Endothelial cell of umbilical vein (primary cell): Measurements from ENCODE around the gene TRIM3. TPM values are rescaled to one million over a fixed set of nuclear protein-coding genes. Genes with fewer than 3 reads are reported as not detected.

Experiments
- BruUV-seq: library from RNA; stranded (reverse); fragments of 400-500 nt; replicated peaks from 2 replicates; lab custom pipeline; 2021; lab: Mats Ljungman, UMichigan
- CTCF ChIA-PET: fragments of 300-600, 350-600 bp; sonication (Branson Sonifier 250); formaldehyde crosslinking; loops from one replicate; lab custom pipeline; 2021; ENCODE audit warnings: antibody characterized with exemption, inconsistent platforms; lab: Charles Lee
- POLR2A ChIA-PET: fragments of 300-600, 350-600 bp; sonication (Branson Sonifier 250); formaldehyde crosslinking; loops from one replicate; lab custom pipeline; 2021; ENCODE audit warnings: antibody characterized with exemption, inconsistent platforms; lab: Charles Lee
- DNase-seq: peaks from one replicate; pipeline ENCODE4 v3.0.0-alpha.2; 2011; ENCODE audit warnings: low read depth, low spot score
- FAIRE-seq: peaks from 2 replicates; lab custom pipeline; 2011; peaks lifted over from hg19 to GRCh38; lab: Jason Lieb, UNC
- H2AFZ ChIP-seq: 2 replicates; pipeline ENCODE4 v1.6.0; 2012; ENCODE audit warnings: low read depth, low read length, control low read depth, inconsistent platforms
- H3K27ac ChIP-seq: 2 replicates; pipeline ENCODE4 v1.5.1; 2011; ENCODE audit warnings: low read depth, mild to moderate bottlenecking, control low read depth, low read length, moderate library complexity; ENCODE audit not compliant: insufficient read depth
- H3K27me3 ChIP-seq, 2 experiments: 2 replicates each; pipeline versions ENCODE4 v1.6.0 to v1.6.1; 2011; ENCODE audit warnings: low read length in 2 of 2, mixed read lengths in 1 of 2; ENCODE audit not compliant: control insufficient read depth in 2 of 2, insufficient read depth in 2 of 2
- H3K36me3 ChIP-seq, 2 experiments: 2 replicates in 1 of 2; 3 replicates in 1 of 2; pipeline ENCODE4 v1.5.1; 2011; ENCODE audit warnings: low read length in 2 of 2, mild to moderate bottlenecking in 1 of 2, moderate library complexity in 1 of 2; ENCODE audit not compliant: control insufficient read depth in 2 of 2, insufficient read depth in 2 of 2; ENCODE audit errors: extremely low read depth in 1 of 2
- H3K4me1 ChIP-seq: 3 replicates; pipeline ENCODE4 v1.5.1; 2011; ENCODE audit warnings: mild to moderate bottlenecking, low read length; ENCODE audit not compliant: control insufficient read depth, insufficient read depth; ENCODE audit errors: extremely low read depth
- H3K4me2 ChIP-seq: 2 replicates; pipeline ENCODE4 v1.6.1; 2011; ENCODE audit warnings: low read length, control low read depth, mixed read lengths; ENCODE audit not compliant: insufficient read depth
- H3K4me3 ChIP-seq, 3 experiments: fragments of 200-600 bp in 1 of 3; sonication (generic), shearing (Covaris generic) in 1 of 3; replicated peaks in 1 of 3; 2 replicates each; pipeline ENCODE4 v1.5.1; 2011 to 2016; ENCODE audit warnings: control low read depth in 3 of 3, low read length in 3 of 3, mild to moderate bottlenecking in 2 of 3, inconsistent platforms in 1 of 3, low read depth in 1 of 3, moderate library complexity in 1 of 3; ENCODE audit not compliant: insufficient read depth in 1 of 3
- H3K79me2 ChIP-seq: 2 replicates; pipeline ENCODE4 v1.6.0; 2012; ENCODE audit warnings: low read length, inconsistent platforms; ENCODE audit not compliant: control insufficient read depth, insufficient read depth
- H3K9ac ChIP-seq: replicated peaks from 2 replicates; pipeline ENCODE3; 2011; ENCODE audit warnings: low read length, control low read depth; ENCODE audit not compliant: insufficient read depth; ENCODE audit errors: extremely low read depth
- H3K9me1 ChIP-seq: replicated peaks from 3 replicates; pipeline ENCODE4 v1.6.0; 2011; ENCODE audit warnings: mild to moderate bottlenecking, low read length; ENCODE audit not compliant: control insufficient read depth, insufficient read depth; ENCODE audit errors: extremely low read depth
- H3K9me3 ChIP-seq: replicated peaks from 2 replicates; pipeline ENCODE4 v1.5.1; 2012; ENCODE audit warnings: low read length, inconsistent platforms; ENCODE audit not compliant: control insufficient read depth, insufficient read depth
- H4K20me1 ChIP-seq: replicated peaks from 2 replicates; pipeline ENCODE3; 2011; ENCODE audit warnings: mild to moderate bottlenecking, low read length; ENCODE audit not compliant: control insufficient read depth, insufficient read depth; ENCODE audit errors: extremely low read depth
- CTCF ChIP-seq, 2 donors: IDR thresholded peaks; 1 replicate in 1 of 2; 2 replicates in 1 of 2; pipeline ENCODE4 v1.5.1; 2011; ENCODE audit warnings: low read length in 2 of 2, mild to moderate bottlenecking in 2 of 2, moderate library complexity in 2 of 2, control low read depth in 1 of 2, inconsistent platforms in 1 of 2, low read depth in 1 of 2; ENCODE audit not compliant: insufficient read depth in 1 of 2; ENCODE audit errors: extremely low read depth in 1 of 2
- EZH2 ChIP-seq: IDR thresholded peaks from 2 replicates; pipeline ENCODE4 v1.6.1; 2012; ENCODE audit warnings: borderline replicate concordance, low read depth, mild to moderate bottlenecking, moderate library complexity, low read length, inconsistent platforms; ENCODE audit not compliant: severe bottlenecking
- FOS ChIP-seq: IDR thresholded peaks from 2 replicates; pipeline ENCODE4 v1.6.1; 2011; ENCODE audit warnings: mild to moderate bottlenecking, low read length, moderate library complexity, borderline replicate concordance; ENCODE audit not compliant: insufficient read depth
- GATA2 ChIP-seq: IDR thresholded peaks from 2 replicates; pipeline ENCODE4 v1.7.0; 2011; ENCODE audit warnings: low read depth, mild to moderate bottlenecking, moderate library complexity, mixed read lengths, low read length; ENCODE audit not compliant: insufficient read length, insufficient read depth
- JUN ChIP-seq: IDR thresholded peaks from 2 replicates; pipeline ENCODE4 v1.6.1; 2011; ENCODE audit warnings: borderline replicate concordance, low read depth; ENCODE audit not compliant: insufficient read length, insufficient read depth
- MAX ChIP-seq: IDR thresholded peaks from 2 replicates; pipeline ENCODE4 v1.6.1; 2011; ENCODE audit not compliant: insufficient read depth, insufficient read length
- MYC ChIP-seq: IDR thresholded peaks from one replicate; pipeline ENCODE4 v1.6.1; 2011; ENCODE audit warnings: mild to moderate bottlenecking, low read depth, low read length
- POLR2A ChIP-seq: IDR thresholded peaks from 2 replicates; pipeline ENCODE4 v1.6.1; 2012; ENCODE audit warnings: low read depth, mild to moderate bottlenecking, control low read depth, low read length
- POLR2AphosphoS5 ChIP-seq: IDR thresholded peaks from 2 replicates; pipeline ENCODE4 v1.6.1; 2012; ENCODE audit warnings: low read depth, mild to moderate bottlenecking, control low read depth, low read length, moderate library complexity; ENCODE audit not compliant: insufficient read depth
- dilution Hi-C: fragments of 300-500 bp; cut with MboI; formaldehyde crosslinking; loops from one replicate; pipeline ENCODE4 v1.15.0; 2019; ENCODE audit warnings: low sequenced_read_pairs; ENCODE audit not compliant: extremely low pct_ligation_motif_present
- intact Hi-C: fragments of 100-400 bp; cut with micrococcal nuclease; formaldehyde crosslinking; loops from one replicate; pipeline ENCODE4 v1.10.0; 2022
- polyA plus RNA-seq, 4 experiments: library from polyadenylated mRNA; depleted of rRNA in 3 of 4; stranded (reverse) in 3 of 4; unstranded in 1 of 4; fragments of >200 nt; gene quantifications; 2 replicates each; pipeline versions ENCODE4 v1.2.1 to v1.2.3, GENCODE V29; 2011 to 2012; ENCODE audit warnings: missing spikeins in 1 of 4
- total RNA-seq: library from RNA; stranded (reverse); gene quantifications from 2 replicates; pipeline ENCODE4 v1.2.3, GENCODE V29; 2021

The TRIM3 gene
- total and polyA plus RNA-seq, 2 donors (not counting 3 experiments of a cell fraction or from before 2014, with no cell fraction given): 21.8 to 29.2 TPM

GRCh38 chr11:6457581-6458320, 16.0 kb downstream of the TRIM3 start:
- no peak for DNase-seq
- H4K20me1 ChIP-seq: no peaks in the 10 kb centered on the region
- ChIA-PET CTCF (interaction anchor here (0.7 to 0.9 kb wide), 2 partner anchors 10 to 14 kb away, joined by 3 read pairs; no protein-coding TSS in a partner anchor), POLR2A (no interaction called here)
- TF ChIP-seq POLR2A: no peak
- no peak for TF ChIP-seq CTCF (IDR thresholded peaks at IDR 0.05; ENCODE audit: extremely low read depth in 1 of 2, insufficient read depth in 1 of 2, low read depth in 1 of 2, low read length in 2 of 2)
- no peak for TF ChIP-seq POLR2AphosphoS5
- no peak for TF ChIP-seq MYC
- no peak for TF ChIP-seq JUN
- TF ChIP-seq EZH2: no peak
- no peak for TF ChIP-seq FOS
- no peak for TF ChIP-seq MAX
- TF ChIP-seq GATA2: no peak
- H3K4me1 ChIP-seq: no peaks in the 10 kb centered on the region
- no peaks in the 10 kb centered on the region for H3K9me3 ChIP-seq
- dilution Hi-C loops (no loop called here), intact Hi-C loops (no loop called here)
- no peak overlapping the region for H2AFZ ChIP-seq
- H3K27ac ChIP-seq: no peak overlapping the region
- H3K27me3 ChIP-seq: no peaks in the 10 kb centered on the region
- H3K36me3 ChIP-seq: peaks cover 0 to 38% of the 10 kb centered on the region in 2 experiments
- H3K9me1 ChIP-seq: no peaks in the 10 kb centered on the region
- H3K4me2 ChIP-seq: no peak overlapping the region
- no peaks in the 10 kb centered on the region for H3K79me2 ChIP-seq
- no TSS peak for BruUV-seq
- no peak for FAIRE-seq
- no peak overlapping the region for H3K9ac ChIP-seq
- H3K4me3 ChIP-seq: no peak overlapping the region
